Epithelial cell of esophagus (primary cell): ENCODE measurements around the gene HOXB8.

Experiments used
- DNase-seq: peaks from one replicate; pipeline ENCODE4 v3.0.0; 2010; ENCODE audit warnings: low read depth
- H3K4me3 ChIP-seq: 2 replicates; pipeline ENCODE4 v1.5.1; 2011; ENCODE audit warnings: mild to moderate bottlenecking, low read length, control low read depth
- CTCF ChIP-seq: IDR thresholded peaks from 2 replicates; pipeline ENCODE4 v1.5.1; 2011; ENCODE audit warnings: low read depth, mild to moderate bottlenecking, low read length, control low read depth, inconsistent platforms; ENCODE audit not compliant: insufficient read depth; ENCODE audit errors: missing control alignments

Gene HOXB8

GRCh38 chr17:48630925-48631692 is 16.0 kb upstream of the HOXB8 start:
- TF ChIP-seq CTCF, result no peak
- H3K4me3 ChIP-seq, result no peak overlapping the region
- no peak for DNase-seq

- DNase-seq, result no peak
- no peak for TF ChIP-seq CTCF
- no peak overlapping the region for H3K4me3 ChIP-seq
These were observed 15.2 kb upstream of the HOXB8 start for GRCh38 chr17:48630009-48630924.

- no peak overlapping the region for H3K4me3 ChIP-seq
- no peak for DNase-seq
- TF ChIP-seq CTCF, result no peak
These were observed 14.3 kb upstream of the HOXB8 start for GRCh38 chr17:48629411-48629759.

GRCh38 chr17:48628649-48629410 is 13.7 kb upstream of the HOXB8 start:
- no peak for TF ChIP-seq CTCF
- DNase-seq, result no peak
- H3K4me3 ChIP-seq, result no peak overlapping the region

- no peak for DNase-seq
- H3K4me3 ChIP-seq, result no peak overlapping the region
- no peak for TF ChIP-seq CTCF
These were observed 12.8 kb upstream of the HOXB8 start for GRCh38 chr17:48627623-48628521.

- TF ChIP-seq CTCF, result no peak
- no peak for DNase-seq
- no peak overlapping the region for H3K4me3 ChIP-seq
These were observed 12.1 kb upstream of the HOXB8 start for GRCh38 chr17:48627118-48627597.
